Neural cell (in vitro differentiated cells): ENCODE results near the gene AHNAK2.

Experiments
- POLR2AphosphoS5 ChIP-seq: IDR thresholded peaks from 2 replicates; pipeline ENCODE4 v1.6.1; 2012
- TF ChIP-seq, protein P1 (sequence below): fragments of 450-650 bp; IDR thresholded peaks from 2 replicates; pipeline ENCODE4 v1.5.1; 2014; ENCODE audit warnings: antibody characterized with exemption, mild to moderate bottlenecking, moderate library complexity; ENCODE audit not compliant: poor library complexity, severe bottlenecking

DNA sequence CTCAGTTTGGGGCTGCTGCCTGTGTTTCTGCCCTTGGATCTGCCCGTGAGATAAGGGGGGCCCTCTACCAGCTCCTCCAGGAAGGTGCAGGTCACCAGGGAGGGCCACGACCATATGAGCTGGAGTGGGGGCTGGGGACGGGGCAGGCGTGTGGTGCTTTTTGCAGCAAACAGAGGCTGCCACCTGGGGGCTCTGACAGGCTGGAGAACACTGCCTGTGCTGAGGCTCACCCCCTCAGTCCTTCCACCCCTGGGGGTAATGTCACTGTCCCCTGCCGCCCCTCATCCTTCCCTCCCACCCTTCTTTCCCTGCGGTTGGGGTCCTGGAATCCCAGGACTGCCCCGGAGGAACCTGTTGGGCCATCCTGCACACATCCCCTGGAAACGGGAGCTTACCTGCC, 50.3 kb downstream of the AHNAK2 start:
- TF ChIP-seq, protein P1, sequence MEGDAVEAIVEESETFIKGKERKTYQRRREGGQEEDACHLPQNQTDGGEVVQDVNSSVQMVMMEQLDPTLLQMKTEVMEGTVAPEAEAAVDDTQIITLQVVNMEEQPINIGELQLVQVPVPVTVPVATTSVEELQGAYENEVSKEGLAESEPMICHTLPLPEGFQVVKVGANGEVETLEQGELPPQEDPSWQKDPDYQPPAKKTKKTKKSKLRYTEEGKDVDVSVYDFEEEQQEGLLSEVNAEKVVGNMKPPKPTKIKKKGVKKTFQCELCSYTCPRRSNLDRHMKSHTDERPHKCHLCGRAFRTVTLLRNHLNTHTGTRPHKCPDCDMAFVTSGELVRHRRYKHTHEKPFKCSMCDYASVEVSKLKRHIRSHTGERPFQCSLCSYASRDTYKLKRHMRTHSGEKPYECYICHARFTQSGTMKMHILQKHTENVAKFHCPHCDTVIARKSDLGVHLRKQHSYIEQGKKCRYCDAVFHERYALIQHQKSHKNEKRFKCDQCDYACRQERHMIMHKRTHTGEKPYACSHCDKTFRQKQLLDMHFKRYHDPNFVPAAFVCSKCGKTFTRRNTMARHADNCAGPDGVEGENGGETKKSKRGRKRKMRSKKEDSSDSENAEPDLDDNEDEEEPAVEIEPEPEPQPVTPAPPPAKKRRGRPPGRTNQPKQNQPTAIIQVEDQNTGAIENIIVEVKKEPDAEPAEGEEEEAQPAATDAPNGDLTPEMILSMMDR: no peak
- TF ChIP-seq POLR2AphosphoS5: no peak
